Right ventricle myocardium superior (tissue), 1 donor: ENCODE data around the gene SH3GL1. TPM values are rescaled to one million over a fixed set of nuclear protein-coding genes. Genes with fewer than 3 reads are reported as not detected.

ENCODE experiments used
- microRNA-seq: library from miRNA; unstranded; fragments of <30 nt; microRNA quantifications from one replicate; pipeline ENCODE4 v1.2.0, GENCODE V29; 2020
- total RNA-seq: library from RNA; stranded (reverse); fragmentation: NEBNext Ultra II Directional; extraction: Animal tissue kit (Norgen Biotek cat#: 25700); gene quantifications from one replicate; pipeline ENCODE4 v1.2.1, GENCODE V29; 2021
- donor health status: DM: no; HTN: yes; CAD: no; lungs with severe emphysema.

The SH3GL1 gene
- total RNA-seq, 1 donor from 2014 or later, result 18.6 TPM

Small RNA genes within 50 kb of the gene (microRNA-seq; reads per million reads assigned to microRNA genes)
- gene MIR4746, result not detected

Other genes with a start within 250 kb of the SH3GL1 start
- not detected for gene CREB3L3, start 246.9 kb downstream of the SH3GL1 start, total RNA-seq
- gene SIRT6, start 218.0 kb downstream of the SH3GL1 start, total RNA-seq, result 9.4 TPM
- gene ANKRD24, start 217.9 kb downstream of the SH3GL1 start, total RNA-seq, result 0.08 TPM
- 0.51 TPM for gene EBI3, start 171.0 kb downstream of the SH3GL1 start, total RNA-seq
- gene YJU2, start 153.5 kb downstream of the SH3GL1 start, total RNA-seq, result 7.8 TPM
- gene SHD, start 121.3 kb downstream of the SH3GL1 start, total RNA-seq, result not detected
- 0.24 TPM for gene TMIGD2, start 98.2 kb downstream of the SH3GL1 start, total RNA-seq
- not detected for gene FSD1, start 95.9 kb downstream of the SH3GL1 start, total RNA-seq
- 1.6 TPM for gene STAP2, start 61.7 kb downstream of the SH3GL1 start, total RNA-seq
- gene MPND, start 57.0 kb downstream of the SH3GL1 start, total RNA-seq, result 16.6 TPM
- 5.4 TPM for gene CHAF1A, start 2.1 kb upstream of the SH3GL1 start, total RNA-seq
- gene UBXN6, start 57.2 kb upstream of the SH3GL1 start, total RNA-seq, result 120 TPM
- gene HDGFL2, start 71.8 kb upstream of the SH3GL1 start, total RNA-seq, result 27.8 TPM
- 239 TPM for gene PLIN4, start 117.9 kb upstream of the SH3GL1 start, total RNA-seq
- 64.6 TPM for gene PLIN5, start 134.7 kb upstream of the SH3GL1 start, total RNA-seq
- gene LRG1, start 139.5 kb upstream of the SH3GL1 start, total RNA-seq, result 0.22 TPM
- 15.0 TPM for gene SEMA6B, start 159.1 kb upstream of the SH3GL1 start, total RNA-seq
- 4.6 TPM for gene TNFAIP8L1, start 239.0 kb upstream of the SH3GL1 start, total RNA-seq